Fibroblast of upper back skin (primary cell): Measurements from ENCODE around the gene DAB1.

Source experiments
- DNase-seq: peaks from one replicate; pipeline ENCODE4 v3.0.0-alpha.2; 2013

DAB1 gene

DNA sequence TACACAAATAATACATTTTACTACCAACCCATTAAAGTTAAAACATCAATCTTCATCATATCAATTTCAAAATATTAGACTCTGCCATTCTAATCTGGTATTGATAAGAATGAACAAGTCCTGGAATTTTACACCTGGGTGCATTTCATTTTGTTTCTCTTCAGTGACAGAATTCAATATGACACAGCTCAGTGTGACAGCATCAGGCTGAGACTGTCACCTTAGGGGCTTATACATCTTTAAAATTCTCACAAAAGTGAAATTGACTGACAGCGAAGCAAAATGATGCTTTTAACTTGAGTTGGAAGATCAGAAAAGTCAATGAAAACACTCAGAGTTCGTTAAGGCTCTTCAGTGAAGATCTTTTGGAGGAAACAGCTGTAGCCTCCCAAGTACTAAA is 213.0 kb downstream of the DAB1 start:
- no peak for DNase-seq

DNA sequence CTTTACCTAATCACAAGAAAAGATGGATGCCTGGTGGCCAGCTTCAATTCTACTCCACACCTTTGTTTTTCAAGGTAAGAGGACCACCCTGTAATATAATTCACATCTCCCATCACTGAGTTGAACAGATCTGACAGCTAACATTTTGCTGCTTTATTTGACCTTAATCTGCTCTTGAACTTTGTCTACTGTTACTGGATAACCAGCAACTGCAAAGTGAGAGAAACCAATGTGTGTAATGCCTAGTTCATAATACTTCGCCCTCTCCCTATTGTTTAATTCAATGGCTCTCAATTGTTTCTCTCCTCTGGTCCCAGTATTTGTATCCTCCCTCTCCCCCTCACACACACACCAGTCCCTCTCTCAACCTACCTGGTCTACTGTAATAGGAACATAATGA is 214.4 kb downstream of the DAB1 start:
- no peak for DNase-seq

DNA sequence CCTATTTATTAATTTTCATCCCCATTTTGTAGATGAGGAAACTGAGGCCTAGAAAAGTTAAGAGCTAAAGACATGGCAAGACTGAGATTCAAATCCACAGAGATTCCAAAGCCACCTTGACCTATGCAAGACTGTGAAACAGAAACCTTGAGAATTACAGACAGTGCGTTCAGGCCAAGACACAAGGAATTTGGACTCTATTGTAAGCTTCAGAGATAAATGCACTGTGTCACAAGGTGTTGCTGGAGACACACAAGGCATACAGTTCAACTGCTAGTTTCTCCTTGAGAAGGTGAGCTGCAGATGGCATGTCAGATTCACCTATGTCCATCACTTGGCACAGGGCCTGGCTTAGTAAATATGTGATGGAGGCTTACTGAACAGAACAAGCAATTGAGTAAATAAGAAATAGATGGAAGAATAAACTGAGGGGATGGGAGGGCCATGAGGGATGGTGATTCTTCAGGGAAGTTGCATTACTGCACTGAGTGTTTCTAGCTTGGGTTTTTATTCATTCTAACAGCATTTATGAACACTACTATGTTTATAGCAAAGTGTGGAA is 215.0 kb downstream of the DAB1 start:
- DNase-seq, result no peak

DNA sequence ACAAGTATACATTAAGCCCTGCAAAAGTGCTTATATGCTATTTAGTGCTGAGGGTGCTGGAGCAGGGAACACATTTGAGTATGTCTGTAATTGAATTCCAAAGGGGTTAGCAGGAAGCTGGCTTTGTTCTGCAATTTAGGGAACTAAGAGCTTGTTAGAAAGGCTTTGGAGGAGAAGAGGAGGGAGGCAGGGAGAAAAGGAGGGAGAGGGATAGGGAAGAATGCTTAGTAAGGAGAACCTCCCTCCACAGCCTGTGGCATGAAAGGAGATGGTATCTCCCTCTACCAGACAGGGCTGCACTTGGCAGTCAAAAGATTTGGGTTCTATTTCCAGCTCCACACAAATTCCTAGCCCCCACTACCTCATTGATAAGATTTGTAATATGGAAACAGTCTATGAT is 217.8 kb downstream of the DAB1 start:
- peak; percentile 22 for DNase-seq

DNA sequence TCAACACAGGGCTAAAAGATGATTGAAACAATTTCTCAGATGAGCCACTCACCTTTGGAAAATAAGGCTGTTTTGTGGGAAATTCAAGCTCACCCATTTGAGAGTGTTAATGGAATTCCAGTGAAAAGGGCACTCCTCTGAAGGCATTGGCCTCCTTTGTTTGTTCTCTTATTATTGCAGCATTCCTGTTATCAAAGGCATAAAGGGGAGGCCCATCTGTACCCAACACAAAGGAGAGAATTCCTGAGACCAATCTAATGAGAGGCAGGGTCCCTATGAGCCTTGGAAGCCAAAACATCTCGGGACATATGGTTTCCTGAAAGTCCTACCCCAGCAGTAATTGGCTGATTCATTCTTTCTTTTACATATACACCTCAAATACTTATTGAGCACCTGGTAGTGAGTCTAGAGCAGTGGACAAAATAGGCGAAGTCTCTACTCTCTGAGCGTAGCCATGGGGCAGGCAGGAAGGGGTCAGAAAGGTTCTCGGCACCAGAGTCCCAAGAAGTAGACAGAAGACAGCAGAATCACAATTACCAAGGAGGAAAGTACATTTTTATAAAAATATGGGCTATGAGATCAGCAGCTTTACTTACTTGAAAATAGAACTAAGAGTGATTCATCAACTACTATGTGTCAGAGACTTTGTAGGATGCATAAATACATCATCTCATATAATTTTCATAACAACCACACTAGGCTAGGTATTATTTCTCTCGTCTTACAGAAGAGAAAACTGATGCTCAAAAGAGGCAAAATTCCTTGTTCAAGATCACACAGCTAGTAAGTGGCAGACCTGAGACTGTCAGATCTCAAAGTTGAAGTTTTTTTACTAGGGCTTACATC is 218.7 kb downstream of the DAB1 start:
- DNase-seq, result no peak

DNA sequence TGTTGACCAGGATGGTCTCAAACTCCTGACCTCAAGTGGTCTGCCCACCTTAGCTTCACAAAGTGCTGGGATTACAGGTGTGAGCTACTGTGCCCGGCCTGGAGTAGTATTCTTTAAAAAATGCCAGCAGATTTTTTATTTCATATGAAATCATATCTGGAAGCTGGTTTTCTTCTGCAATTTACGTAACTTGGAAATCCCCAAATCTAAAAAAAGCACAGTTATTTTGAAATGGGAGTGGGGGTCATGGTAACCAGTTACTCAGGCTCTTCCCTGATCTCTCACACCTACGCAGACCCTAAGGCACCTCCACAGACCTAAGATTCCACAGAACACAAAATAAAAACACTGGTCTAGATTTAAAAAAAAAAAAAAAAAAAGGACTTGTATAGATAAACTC is 219.8 kb downstream of the DAB1 start:
- no peak for DNase-seq

DNA sequence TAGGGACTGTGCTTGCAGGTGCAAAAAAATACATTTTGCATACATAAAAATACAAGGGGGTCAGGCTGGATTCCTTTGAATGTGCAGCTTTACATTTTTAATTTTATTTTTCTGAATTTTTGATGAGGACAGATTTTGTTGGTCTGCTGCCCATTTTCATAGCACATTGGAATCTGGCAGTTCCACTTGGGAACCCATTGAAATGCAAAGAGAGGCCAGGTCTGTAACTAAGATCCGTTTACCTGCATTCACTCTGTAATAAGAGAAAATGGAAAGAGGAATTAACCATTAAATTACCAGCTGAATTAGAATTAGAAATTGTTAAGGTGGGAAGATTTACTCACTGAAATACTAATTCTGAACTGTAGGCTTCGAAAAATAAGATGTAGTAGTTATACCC is 221.6 kb downstream of the DAB1 start:
- DNase-seq, result no peak

DNA sequence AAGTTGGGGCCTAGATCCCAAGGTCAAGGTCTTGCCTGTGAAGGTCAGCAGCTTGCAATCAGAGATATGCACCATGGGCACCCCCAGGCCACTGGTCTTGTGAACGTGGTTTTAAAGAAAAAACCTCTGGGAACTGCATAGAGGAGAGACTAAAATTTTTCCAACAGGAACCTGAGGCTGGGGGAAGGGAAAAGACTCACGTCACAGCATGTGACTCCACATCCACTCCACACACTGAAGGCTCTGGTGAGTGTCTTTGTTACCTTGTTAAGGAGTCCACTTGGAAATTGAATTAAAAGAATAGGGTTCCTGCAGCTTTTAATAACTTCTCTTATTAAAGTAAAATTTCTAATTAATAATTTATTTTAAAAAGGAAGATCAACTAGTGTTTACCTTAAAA is 224.9 kb downstream of the DAB1 start:
- no peak for DNase-seq

DNA sequence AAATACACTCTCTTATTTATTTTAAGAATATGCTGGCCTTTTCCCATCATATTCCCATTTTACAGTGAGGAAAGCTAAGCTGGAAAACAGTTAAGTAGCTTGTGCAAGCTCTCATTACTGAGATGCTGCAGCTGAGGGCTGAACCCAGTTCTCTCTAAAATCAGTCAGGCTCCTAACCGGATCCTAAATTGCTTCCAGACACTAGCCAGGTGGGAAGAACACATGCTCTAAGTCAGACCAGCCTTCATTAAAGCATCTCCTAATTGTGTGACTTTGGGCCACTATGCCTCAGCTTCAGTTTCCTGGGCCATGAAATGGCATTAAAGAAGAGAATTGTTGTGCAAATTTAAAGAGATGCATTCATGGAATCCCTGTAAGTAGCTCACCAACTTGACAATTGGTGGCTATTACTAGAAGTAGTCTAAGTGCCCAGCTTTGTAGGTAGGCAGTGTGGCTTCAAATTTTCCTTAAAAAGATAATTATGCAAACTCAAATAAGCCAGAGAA is 228.4 kb downstream of the DAB1 start:
- no peak for DNase-seq

DNA sequence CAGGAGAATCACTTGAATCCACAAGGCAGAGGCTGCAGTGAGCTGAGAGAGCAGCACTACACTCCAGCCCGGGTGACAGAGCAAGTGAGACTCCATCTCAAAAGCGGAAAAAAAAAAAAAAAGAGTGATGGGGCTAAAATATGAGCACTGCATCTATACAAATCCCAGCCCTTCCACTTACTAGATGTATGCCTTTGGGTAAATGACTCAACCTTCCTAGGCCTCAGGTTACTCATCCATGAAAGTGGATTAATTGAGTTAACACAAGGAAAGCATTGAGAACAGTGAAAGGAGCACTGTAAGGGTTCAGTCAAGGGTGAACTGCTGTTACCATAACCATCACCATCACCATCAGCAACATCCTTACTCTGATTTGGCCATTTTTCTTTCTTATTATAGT is 231.6 kb downstream of the DAB1 start:
- no peak for DNase-seq

DNA sequence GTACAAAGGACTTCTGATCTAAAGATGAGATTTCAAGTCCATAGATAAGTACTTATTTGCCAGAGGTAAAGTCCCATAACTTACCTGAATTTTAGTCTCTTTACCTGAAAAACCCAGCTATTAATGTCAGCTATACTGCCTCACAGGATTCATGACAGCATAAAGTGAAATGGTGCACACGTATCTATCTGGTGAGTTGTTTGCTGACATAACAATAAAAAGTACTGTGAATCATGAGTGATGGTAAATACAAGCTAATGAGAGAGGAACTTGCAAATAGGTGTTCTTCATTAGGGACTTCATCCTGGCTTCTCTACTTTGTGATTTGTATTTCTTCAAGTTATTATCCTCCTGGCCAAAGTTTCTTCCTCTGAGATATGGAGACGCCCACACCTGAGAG is 233.0 kb downstream of the DAB1 start:
- no peak for DNase-seq

DNA sequence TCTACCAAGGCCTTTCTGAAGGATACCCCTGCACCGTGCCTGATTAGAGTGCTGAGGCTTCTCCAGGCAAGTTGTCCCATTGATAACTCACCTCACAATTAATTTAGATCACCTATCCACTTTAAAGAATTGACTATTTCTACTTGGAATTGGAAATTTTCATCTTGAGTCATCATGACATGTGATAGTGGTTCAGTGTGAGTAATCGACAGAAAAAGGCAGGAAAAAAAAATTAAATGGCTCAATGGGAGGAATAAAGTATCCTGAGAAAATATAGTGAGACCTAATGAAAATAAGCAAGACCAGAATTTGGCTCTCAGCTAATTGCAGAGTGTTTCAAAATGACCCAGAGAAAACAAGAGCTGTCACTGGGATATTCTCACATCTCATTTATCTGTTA is 235.7 kb downstream of the DAB1 start:
- peak; percentile 8 for DNase-seq

DNA sequence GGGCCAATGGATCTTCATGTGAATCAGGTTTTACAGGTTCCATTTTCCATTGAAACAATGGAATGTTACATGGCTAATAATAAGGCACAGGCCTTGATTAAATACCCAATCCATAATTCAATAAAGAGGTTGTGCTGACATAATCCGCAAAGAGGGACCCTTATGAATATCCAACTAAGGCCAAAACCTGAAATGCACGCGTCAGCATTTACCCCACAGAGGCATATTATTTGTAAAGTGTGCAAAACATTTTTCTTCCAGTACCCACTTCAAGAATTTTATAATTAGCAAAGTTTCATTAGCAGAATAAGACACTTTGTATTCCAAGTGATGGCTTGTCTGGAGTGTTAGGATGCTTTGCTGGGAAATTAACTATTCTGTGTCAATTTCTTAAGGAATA is 237.4 kb downstream of the DAB1 start:
- DNase-seq, result no peak

DNA sequence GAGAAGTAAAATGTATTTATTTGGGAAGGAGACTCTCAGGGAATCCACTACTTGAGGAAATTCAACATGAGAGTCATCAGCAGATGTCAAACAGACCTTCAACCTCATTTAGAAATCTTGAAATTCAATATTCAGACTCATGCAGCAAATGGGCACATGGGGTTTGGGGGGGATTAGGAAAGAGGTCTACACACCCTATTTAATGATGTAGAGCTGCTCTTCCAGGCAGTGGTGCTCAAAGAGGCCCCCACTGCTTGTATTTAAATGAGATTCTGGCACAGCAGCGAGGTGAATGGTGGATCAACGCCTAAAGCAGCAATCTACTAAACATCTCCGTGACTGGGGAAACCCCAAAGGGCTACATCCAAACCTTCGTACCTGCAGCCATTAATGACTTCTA is 244.9 kb downstream of the DAB1 start:
- DNase-seq, result no peak

DNA sequence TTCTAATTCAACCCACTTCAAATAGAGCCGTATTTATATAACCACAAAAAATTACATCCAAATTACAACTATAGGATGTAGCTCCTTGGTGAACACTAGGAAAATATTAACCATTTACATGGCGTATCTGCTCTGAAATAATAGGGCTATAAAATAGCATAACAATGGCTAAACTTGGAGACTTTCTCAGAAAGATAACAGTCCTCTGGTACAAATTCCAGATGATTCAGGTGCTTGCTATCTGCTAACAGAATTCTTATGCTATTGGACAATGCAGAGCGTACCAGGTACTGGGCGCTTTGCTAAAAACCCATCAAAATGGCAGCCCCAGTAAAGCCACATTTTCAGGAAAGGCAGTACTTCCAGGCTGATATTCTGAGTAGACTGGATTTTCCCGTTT is 248.4 kb downstream of the DAB1 start:
- no peak for DNase-seq

DNA sequence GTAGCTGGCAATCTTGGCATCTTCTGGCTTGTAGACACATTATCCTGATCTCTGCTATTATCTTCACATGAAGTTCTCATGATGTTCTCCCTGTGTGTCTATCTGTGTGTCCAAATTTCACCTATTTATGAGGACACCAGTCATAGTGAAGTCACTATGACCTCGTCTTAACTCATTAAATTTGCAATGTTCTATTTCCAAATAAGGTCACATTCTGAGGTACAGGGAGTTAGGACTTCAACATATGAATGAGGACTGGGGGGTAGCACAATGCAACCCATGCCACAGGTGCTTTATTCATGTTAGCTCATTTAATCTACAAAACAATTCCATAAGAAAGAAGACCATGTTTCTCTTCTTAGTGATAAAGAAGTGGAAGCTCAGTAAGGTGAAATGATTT is 251.8 kb downstream of the DAB1 start:
- no peak for DNase-seq

DNA sequence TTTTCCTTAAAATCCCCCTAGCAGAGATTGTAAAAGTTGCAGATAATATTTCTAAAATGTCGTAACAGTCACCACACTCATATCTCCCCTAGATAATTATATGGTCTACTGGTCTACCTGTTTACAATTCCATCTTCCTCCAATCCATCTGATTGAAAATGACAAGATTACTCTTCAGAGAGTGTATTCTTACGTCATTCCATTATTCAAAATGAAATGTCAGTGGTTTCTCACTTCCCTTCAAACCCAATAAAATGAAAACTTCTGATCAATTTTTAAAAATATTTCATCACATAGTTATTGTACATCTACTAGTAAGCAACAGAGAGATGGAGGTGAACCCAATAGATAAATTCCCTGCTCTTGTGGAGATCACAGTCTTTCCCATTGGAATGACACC is 255.9 kb downstream of the DAB1 start:
- DNase-seq, result no peak

DNA sequence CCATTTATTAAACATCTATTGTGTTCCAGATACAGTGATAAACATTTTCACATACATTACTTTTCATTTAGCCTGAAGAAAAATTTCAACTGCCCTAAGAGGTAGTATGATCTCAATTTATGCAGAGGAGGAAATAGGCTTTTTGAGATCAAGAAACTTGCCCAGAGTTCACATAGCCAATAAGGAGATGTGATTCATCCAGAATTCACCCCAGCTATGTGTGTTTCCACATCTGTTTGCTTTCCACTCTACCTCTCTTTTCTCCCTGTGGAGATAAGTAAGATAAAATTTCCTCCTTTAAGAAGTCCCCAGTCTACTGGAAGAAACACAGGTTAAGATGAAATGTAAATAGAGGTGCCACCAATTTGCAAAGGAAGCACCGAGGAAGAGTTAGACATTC is 258.3 kb downstream of the DAB1 start:
- peak; percentile 58 for DNase-seq

DNA sequence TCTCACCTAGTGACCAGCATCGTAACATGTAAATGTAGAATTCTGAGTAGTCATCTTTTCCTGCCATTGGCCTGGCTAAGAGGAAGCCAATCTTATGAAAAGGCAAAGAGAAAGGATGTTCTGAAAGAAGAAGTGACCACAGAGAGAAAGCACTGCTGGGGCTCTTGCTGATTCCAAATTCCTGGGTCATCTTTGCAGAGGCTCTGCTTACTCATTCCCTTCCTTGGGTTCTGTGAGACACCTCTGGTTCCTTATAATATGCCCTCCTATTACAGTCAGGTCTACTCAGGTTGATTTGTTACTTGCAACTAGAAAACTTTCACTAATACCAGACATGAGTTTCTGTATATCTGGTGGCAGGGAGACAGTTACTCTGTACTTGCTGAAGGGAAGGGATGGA is 259.3 kb downstream of the DAB1 start:
- DNase-seq, result peak; percentile 14

DNA sequence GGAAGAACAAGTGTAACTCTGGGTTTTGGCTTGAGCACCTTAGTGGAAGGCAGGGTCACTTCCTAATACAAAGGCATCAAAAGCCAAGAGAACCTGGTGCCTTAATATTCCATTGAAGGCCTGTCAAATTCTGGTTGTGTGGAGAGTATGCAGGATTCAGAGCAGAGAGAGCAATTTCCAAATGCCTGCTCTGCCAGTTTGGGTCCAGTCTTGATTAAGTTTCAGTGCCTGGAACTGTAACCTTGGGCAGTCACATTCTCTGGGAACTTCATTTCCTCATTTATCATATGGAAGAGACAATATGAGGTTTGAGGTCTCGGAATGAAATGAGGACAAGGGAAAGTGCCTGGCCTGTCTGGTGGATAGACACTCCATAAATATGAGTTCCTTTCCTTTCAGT is 260.1 kb downstream of the DAB1 start:
- DNase-seq, result no peak

DNA sequence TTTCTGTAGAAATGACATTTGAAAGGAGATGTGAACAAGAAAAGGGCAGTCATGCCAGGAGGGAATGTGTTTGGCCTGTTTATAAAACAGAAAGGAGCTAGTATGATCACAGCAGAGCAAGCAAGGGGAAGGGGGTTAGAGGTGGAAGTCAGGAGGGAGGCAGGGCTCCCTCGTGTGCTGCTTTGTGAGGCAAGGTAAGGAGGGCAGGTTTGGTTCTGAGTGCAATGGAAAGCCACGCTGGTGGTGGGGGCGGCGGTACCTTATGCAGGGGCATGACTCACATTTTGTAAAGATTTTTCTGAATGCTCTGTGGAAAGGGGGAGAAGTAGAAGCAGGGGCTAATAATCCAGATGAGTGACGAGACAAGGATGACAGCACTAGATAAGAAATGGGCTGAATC is 260.5 kb downstream of the DAB1 start:
- no peak for DNase-seq

DNA sequence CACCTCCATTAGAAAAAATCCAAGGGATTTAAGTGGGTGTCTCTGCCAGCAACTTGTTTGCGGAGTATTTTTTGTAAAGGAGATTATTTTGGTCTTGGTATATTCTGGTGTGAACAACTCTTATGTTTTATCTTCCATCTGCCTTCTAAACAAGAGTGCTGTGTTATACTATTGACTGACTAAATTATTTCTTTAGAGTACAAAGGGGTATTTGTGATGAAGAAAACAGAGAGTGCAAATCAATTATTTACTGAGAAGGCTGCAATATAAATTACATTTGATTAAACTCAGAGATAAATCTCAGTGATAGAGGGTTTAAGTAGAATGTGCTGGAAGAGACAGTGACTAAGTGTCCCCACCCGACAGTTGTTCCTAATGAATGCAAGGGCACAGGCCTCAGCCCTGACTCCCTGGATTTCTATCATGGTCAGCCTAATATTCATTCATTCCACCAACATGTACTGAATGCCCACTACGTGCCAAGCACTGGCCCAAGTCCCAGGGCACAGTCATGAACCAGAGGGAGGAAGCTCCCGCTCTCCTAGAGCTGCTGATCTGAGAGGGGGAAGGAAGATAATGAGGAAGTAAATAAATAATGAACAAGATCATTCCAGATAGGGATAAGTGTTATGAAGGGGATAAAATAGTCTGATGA is 261.1 kb downstream of the DAB1 start:
- no peak for DNase-seq

DNA sequence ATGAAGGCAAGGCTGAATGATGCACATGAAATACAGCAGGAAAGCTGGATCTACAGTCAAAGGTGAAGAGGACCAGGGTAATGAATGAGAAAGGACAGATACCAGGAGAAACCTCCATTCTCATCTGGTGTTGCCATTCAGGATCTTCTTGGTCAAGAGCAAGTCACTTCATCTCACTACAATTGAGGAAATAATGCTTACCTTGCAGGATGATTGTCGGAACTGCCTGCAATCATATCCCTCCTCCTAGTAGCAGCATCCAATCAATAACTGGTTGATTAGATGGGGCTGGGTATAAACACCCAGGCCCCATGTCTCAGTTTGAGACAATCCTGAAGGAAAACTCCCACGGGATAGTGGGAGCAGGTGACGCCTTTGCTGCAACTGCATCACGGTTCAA is 263.3 kb downstream of the DAB1 start:
- no peak for DNase-seq

DNA sequence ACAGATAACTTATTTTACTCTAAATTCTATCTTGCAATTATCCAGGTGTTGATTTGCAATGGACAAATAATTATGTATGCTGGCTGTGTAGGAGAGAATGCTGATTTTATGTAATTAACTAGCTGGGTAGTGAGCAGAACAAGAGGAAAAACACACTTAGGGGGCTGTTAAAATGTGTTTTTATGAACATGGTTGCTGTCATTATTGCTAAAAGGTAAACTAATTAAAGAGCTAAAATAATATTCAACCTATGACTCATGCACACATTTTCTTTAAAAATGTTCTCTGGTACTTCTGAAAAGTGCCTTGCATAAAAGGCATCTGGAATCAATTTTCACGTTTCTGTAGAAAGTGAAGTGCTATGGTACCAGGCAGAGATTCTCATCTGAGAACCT is 265.3 kb downstream of the DAB1 start:
- peak; percentile 39 for DNase-seq
